GM21381 (cell line): ENCODE measurements around the gene RPLP1.
A peak's percentile ranks its signal among the peaks of the same experiment; 100 is the strongest.
"Not testable (repeated sequence)": the region's sequence is repeated elsewhere in the genome, so short reads cannot be mapped to it uniquely, and the experiment has no call there.

Source experiments
- ATAC-seq: cut with Tn5 transposase; IDR thresholded peaks from one replicate; pipeline ENCODE4 v1.9.1; 2021; ENCODE audit warnings: mild to moderate bottlenecking, moderate library complexity; ENCODE audit not compliant: unreplicated experiment

RPLP1 gene

GRCh38 chr15:69436951-69437350, 15.7 kb upstream of the RPLP1 start:
- ATAC-seq, result no peak

GRCh38 chr15:69439623-69440022, 13.0 kb upstream of the RPLP1 start:
- ATAC-seq, result no peak

DNA sequence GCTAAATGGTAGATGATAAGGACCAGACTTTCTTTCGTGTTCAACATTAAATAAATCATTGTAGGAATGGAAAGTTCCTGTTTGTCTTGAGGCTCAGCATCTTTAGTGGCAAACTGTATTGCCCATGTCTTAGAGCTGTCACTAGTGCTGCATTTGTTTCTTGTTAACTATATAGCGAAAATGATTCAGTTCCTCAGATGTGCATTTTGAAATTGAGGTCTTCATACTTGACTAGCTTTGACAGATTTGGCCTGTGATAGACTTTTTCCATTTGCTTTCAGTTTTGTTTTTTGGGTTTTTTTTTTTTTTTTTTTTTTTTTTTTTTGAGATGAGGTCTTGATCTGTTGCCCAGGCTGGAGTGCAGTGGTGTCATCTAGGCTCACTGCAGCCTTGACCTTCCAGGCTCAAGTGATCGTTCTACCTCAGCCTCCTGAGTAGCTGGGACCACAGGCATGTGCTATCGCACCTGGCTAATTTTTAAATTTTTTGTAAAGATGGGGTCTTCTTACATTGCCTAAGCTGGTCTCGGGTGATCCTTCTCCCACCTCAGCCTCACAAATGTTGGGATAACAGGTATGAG, 9.5 kb upstream of the RPLP1 start:
- ATAC-seq, result no peak

GRCh38 chr15:69444686-69445085, 7.9 kb upstream of the RPLP1 start:
- no peak for ATAC-seq

- no peak for ATAC-seq
Measured at GRCh38 chr15:69446953-69447352, 5.7 kb upstream of the RPLP1 start.

DNA sequence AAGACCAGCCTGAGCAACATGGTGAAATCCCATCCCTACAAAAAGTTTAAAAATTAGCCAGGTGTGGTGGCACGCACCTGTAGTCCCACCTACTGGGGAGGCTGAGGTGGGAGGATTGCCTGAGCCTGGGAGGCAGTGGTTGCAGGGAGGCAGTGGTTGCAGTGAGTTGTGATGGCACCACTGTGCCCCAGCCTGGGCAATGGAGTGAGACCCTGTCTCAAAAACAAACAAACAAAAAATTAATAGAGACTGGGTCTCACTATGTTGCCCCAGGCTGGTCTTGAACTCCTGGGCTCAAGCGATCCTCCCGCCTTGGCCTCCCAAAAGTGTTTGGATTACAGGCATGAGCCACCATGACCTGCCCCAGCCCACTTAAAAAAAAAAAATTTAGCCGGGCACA, 2.4 kb upstream of the RPLP1 start:
- not testable (repeated sequence) for ATAC-seq

- no peak for ATAC-seq
Measured at GRCh38 chr15:69450968-69451695, 1.5 kb upstream of the RPLP1 start.

- ATAC-seq, result peak; percentile 30
Measured at GRCh38 chr15:69451951-69452691, 497 bp upstream of the RPLP1 start.

GRCh38 chr15:69454953-69455352, 2.3 kb downstream of the RPLP1 start:
- ATAC-seq, result no peak

DNA sequence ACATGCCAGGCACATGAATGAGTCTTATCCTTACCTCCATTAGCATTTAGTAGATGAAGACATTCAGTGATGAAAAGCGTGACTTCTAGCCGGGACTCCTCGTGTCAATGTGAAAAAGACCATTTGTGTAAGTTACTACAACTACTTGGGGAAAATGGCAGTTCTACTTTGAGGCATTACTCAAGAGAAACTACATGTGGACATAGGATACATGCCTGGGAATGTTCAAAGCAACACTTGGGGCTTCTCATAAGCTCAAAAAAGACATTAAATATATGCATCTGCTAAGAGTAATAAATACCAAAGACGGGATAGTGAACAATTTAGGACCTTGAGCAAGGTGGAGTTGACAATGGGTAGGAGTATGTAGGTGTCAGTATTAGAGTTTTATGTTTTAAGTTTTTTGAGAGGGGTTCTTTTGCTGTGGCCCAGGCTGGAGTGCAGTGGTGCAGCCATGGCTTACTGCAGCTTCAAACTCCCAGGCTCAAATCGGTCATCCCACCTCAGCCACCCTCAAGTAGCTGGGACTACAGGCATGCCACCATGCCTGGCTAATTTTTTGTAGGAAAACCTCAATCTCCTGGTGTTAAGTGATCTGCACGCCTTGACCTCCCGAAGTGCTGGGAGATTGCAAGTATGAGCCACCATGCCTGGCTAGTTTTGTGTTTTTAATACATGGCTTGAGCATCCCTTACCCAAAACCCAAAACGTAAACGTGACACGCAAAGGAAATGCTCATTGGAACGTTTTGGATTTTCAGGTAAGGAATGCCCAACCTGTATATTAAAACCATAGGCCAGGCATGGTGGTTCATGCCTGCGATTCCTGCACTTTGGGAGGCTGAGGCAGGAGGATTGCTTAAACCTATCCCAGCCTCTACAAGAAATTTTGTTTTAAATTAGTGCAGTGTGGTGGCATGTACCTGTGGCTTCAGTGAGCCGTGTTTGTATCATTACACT, 3.9 kb downstream of the RPLP1 start:
- ATAC-seq, result no peak

GRCh38 chr15:69457304-69458280, 5.0 kb downstream of the RPLP1 start:
- ATAC-seq, result no peak

GRCh38 chr15:69459066-69459465, 6.4 kb downstream of the RPLP1 start:
- no peak for ATAC-seq

GRCh38 chr15:69460481-69460880, 7.9 kb downstream of the RPLP1 start:
- ATAC-seq, result no peak

GRCh38 chr15:69462030-69462492, 9.4 kb downstream of the RPLP1 start:
- ATAC-seq, result peak; percentile 4

- ATAC-seq, result peak; percentile 82
Measured at GRCh38 chr15:69462493-69463181, 10.0 kb downstream of the RPLP1 start.

GRCh38 chr15:69463182-69463756, 10.7 kb downstream of the RPLP1 start:
- no peak for ATAC-seq

DNA sequence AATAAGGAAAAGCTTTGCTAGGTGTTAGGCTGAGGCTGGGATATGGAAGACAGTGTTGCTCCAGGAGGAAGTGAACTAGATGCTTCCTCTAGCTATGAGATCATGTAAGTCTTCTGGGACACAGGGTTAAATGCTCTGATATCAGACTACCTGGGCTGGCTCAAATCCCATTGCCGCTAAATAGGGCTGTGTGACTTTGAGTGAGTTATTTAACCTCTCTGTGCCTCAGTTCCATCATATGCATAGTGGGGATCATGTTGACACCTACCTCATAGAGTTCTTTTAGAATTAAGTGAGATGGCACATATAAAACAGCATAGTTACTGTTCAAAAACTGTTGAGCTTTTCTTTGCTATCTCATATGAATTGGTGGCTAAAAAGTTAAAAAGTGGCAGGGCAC, 12.6 kb downstream of the RPLP1 start:
- no peak for ATAC-seq

GRCh38 chr15:69466733-69467132, 14.1 kb downstream of the RPLP1 start:
- no peak for ATAC-seq

DNA sequence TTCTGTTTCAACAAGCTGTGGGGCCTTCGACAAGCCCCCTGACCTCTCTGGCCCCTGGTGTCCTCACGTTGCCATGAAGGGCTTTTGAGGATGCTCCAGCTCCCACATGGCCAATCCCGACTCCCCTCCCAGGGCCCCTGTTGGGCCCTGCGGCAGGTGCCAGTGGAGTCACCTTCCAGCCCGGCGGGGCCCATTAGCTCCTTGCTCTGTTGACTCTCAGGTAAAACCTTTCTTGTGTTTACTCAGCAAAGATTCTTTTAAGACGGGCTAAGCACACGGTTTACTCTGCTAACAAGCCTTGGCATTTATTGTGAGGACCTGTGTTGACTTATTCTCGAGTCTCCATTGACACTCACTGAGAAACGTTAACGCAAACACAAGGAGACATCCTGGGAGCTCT, 15.0 kb downstream of the RPLP1 start:
- ATAC-seq, result no peak
